ENCODE data around the gene DNM1. TPM values are rescaled to one million over a fixed set of nuclear protein-coding genes. Genes with fewer than 3 reads are reported as not detected.

DNM1 gene
- total RNA-seq, 1 donor from 2014 or later: 276 TPM

GRCh38 chr9:128163027-128163515 lies 40.1 kb upstream of the DNM1 start:
- Mint-ChIP-seq H3K36me3 (ENCODE audit: unreplicated experiment) (peaks cover 6% of the 10 kb centered on the region), H3K4me1 (ENCODE audit: low read depth, unreplicated experiment) (no peaks in the 10 kb centered on the region), H3K27me3 (ENCODE audit: unreplicated experiment) (peaks cover 5% of the 10 kb centered on the region), H3K9me3 (ENCODE audit: unreplicated experiment) (peaks cover 6% of the 10 kb centered on the region), H3K4me3 (ENCODE audit: unreplicated experiment) (no peak overlapping the region), H3K27ac (ENCODE audit: unreplicated experiment) (no peak overlapping the region)
- DNase-seq: no peak
- no peak for TF ChIP-seq CTCF (IDR thresholded peaks at IDR 0.05; ENCODE audit: partially characterized antibody, unreplicated experiment)

- no peak for DNase-seq
- H3K36me3 Mint-ChIP-seq (ENCODE audit: unreplicated experiment): peaks cover 9% of the 10 kb centered on the region
- H3K9me3 Mint-ChIP-seq (ENCODE audit: unreplicated experiment): peaks cover 6% of the 10 kb centered on the region
- no peak for TF ChIP-seq CTCF (IDR thresholded peaks at IDR 0.05; ENCODE audit: partially characterized antibody, unreplicated experiment)
- peaks cover 5% of the 10 kb centered on the region for H3K27me3 Mint-ChIP-seq (ENCODE audit: unreplicated experiment)
- H3K4me1 Mint-ChIP-seq (ENCODE audit: low read depth, unreplicated experiment): peaks cover 3% of the 10 kb centered on the region
- no peak overlapping the region for H3K4me3 Mint-ChIP-seq (ENCODE audit: unreplicated experiment)
- H3K27ac Mint-ChIP-seq (ENCODE audit: unreplicated experiment): peak overlapping the region; percentile 17
Observed at GRCh38 chr9:128163523-128164306, 39.5 kb upstream of the DNM1 start.

DNA sequence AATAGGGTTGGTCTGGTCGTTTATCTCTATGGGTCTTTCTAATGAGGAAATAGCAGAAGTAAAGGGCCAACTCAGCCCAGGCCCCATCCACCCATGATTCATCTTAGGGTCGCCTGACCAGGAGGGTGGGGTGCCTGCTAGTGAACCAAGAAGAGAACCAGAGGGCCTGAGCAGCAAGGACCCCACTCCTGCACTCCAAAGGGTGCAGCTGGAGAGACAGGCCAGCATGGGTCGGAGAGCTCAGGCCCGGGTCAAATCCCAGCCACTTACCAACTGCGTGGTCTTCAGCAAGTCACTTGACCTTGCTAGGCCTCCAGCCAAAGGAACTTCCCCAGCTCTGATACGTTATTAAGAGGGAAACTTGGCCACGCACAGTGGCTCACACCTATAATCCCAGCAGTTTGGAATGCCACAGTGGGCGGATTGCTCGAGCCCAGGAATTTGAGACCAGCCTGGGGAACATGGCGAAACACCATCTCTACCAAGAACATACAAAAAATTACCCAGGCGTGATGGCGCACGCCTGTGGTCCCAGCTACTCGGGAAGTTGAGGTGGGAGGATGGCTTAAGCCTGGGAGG lies 38.8 kb upstream of the DNM1 start:
- peak overlapping the region; percentile 17 for H3K27ac Mint-ChIP-seq (ENCODE audit: unreplicated experiment)
- no peak for TF ChIP-seq CTCF (IDR thresholded peaks at IDR 0.05; ENCODE audit: partially characterized antibody, unreplicated experiment)
- H3K4me1 Mint-ChIP-seq (ENCODE audit: low read depth, unreplicated experiment): peaks cover 8% of the 10 kb centered on the region
- peaks cover 5% of the 10 kb centered on the region for H3K27me3 Mint-ChIP-seq (ENCODE audit: unreplicated experiment)
- H3K36me3 Mint-ChIP-seq (ENCODE audit: unreplicated experiment): peaks cover 11% of the 10 kb centered on the region
- no peak overlapping the region for H3K4me3 Mint-ChIP-seq (ENCODE audit: unreplicated experiment)
- DNase-seq: no peak
- H3K9me3 Mint-ChIP-seq (ENCODE audit: unreplicated experiment): peaks cover 6% of the 10 kb centered on the region

GRCh38 chr9:128166169-128166568 lies 37.0 kb upstream of the DNM1 start:
- H3K36me3 Mint-ChIP-seq (ENCODE audit: unreplicated experiment): peaks cover 11% of the 10 kb centered on the region
- peak overlapping the region; percentile 17 for H3K27ac Mint-ChIP-seq (ENCODE audit: unreplicated experiment)
- no peak for TF ChIP-seq CTCF (IDR thresholded peaks at IDR 0.05; ENCODE audit: partially characterized antibody, unreplicated experiment)
- H3K4me3 Mint-ChIP-seq (ENCODE audit: unreplicated experiment): no peak overlapping the region
- DNase-seq: no peak
- peaks cover 5% of the 10 kb centered on the region for H3K27me3 Mint-ChIP-seq (ENCODE audit: unreplicated experiment)
- H3K9me3 Mint-ChIP-seq (ENCODE audit: unreplicated experiment): peaks cover 7% of the 10 kb centered on the region
- peaks cover 20% of the 10 kb centered on the region for H3K4me1 Mint-ChIP-seq (ENCODE audit: low read depth, unreplicated experiment)

DNA sequence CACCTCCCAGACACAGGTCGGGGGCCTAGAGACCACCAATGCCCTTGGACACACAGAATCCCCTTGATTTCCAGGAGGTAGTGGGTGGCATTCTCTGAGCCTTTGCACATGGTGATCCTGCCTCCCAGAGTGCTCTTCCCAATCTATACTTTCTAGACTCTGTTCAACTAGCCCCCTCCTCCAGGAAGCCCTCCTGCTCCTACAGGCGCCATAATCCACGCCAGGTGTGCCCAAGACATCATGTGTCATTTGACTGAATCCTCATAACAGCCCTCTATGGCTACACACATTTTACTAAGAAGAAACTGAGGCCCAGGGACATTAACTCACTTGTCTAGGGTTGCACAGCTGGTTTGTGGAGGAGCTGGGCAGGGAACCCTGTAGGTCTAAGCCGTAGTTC lies 36.0 kb upstream of the DNM1 start:
- Mint-ChIP-seq H3K27me3 (ENCODE audit: unreplicated experiment) (peaks cover 4% of the 10 kb centered on the region), H3K9me3 (ENCODE audit: unreplicated experiment) (peaks cover 6% of the 10 kb centered on the region), H3K36me3 (ENCODE audit: unreplicated experiment) (peaks cover 11% of the 10 kb centered on the region), H3K27ac (ENCODE audit: unreplicated experiment) (no peak overlapping the region), H3K4me3 (ENCODE audit: unreplicated experiment) (no peak overlapping the region), H3K4me1 (ENCODE audit: low read depth, unreplicated experiment) (peaks cover 20% of the 10 kb centered on the region)
- TF ChIP-seq CTCF (IDR thresholded peaks at IDR 0.05; ENCODE audit: partially characterized antibody, unreplicated experiment): no peak
- no peak for DNase-seq

Data from glutamatergic neuron (in vitro differentiated cells).